GM06990 (cell line): Measurements from ENCODE around the gene KRT26.
"Not testable (repeated sequence)": the region's sequence is repeated elsewhere in the genome, so short reads cannot be mapped to it uniquely, and the experiment has no call there.

ENCODE experiments used
- DNase-seq: peaks from one replicate; pipeline ENCODE4 v3.0.0-alpha.2; 2011; ENCODE audit not compliant: insufficient read length; ENCODE audit errors: extremely low read depth
- H3K27me3 ChIP-seq: replicated peaks from 2 replicates; pipeline ENCODE4 v1.6.0; 2011; ENCODE audit warnings: low read length; ENCODE audit not compliant: control insufficient read depth, insufficient read depth
- H3K36me3 ChIP-seq: 2 replicates; pipeline ENCODE4 v1.5.1; 2011; ENCODE audit warnings: low read length; ENCODE audit not compliant: control insufficient read depth, insufficient read depth
- H3K4me3 ChIP-seq: replicated peaks from 2 replicates; pipeline ENCODE4 v1.5.1; 2011; ENCODE audit warnings: low read depth, mild to moderate bottlenecking, control low read depth, low read length
- CTCF ChIP-seq: IDR thresholded peaks from 2 replicates; pipeline ENCODE4 v1.5.1; 2011; ENCODE audit warnings: low read length, control low read depth, mild to moderate bottlenecking, inconsistent platforms; ENCODE audit not compliant: insufficient read depth, poor library complexity, severe bottlenecking

The KRT26 gene

GRCh38 chr17:40760105-40761016 is 11.6 kb downstream of the KRT26 start:
- Histone ChIP-seq H3K36me3 (no peaks in the 10 kb centered on the region), H3K27me3 (no peaks in the 10 kb centered on the region), H3K4me3 (no peak overlapping the region)
- no peak for DNase-seq
- no peak for TF ChIP-seq CTCF

GRCh38 chr17:40755231-40755630 is 16.8 kb downstream of the KRT26 start, which contains the start of gene KRT25:
KRT25 (minus strand) TSS chr17:40755331; CDS start chr17:40755271, 60 bp downstream.
- DNase-seq = no peak
- TF ChIP-seq CTCF = no peak
- Histone ChIP-seq H3K4me3 (no peak within 1 kb of the TSS), H3K27me3 (no peaks in the 10 kb centered on the region), H3K36me3 (no peaks in the 10 kb centered on the region)

GRCh38 chr17:40753804-40754203 is 18.2 kb downstream of the KRT26 start:
- no peak for TF ChIP-seq CTCF
- Histone ChIP-seq H3K36me3 (no peaks in the 10 kb centered on the region), H3K27me3 (no peaks in the 10 kb centered on the region), H3K4me3 (no peak overlapping the region)
- no peak for DNase-seq

GRCh38 chr17:40751065-40751464 is 20.9 kb downstream of the KRT26 start:
- no peaks in the 10 kb centered on the region for H3K36me3 ChIP-seq
- DNase-seq = no peak
- H3K27me3 ChIP-seq = no peaks in the 10 kb centered on the region
- no peak for TF ChIP-seq CTCF
- no peak overlapping the region for H3K4me3 ChIP-seq

- H3K36me3 ChIP-seq = no peaks in the 10 kb centered on the region
- TF ChIP-seq CTCF = no peak
- no peak overlapping the region for H3K4me3 ChIP-seq
- DNase-seq = no peak
- H3K27me3 ChIP-seq = no peaks in the 10 kb centered on the region
Observed at GRCh38 chr17:40750391-40750790, 21.6 kb downstream of the KRT26 start.

- not testable (repeated sequence) for H3K27me3 ChIP-seq, H3K36me3 ChIP-seq, H3K4me3 ChIP-seq, DNase-seq
Observed at GRCh38 chr17:40748666-40749065, 23.3 kb downstream of the KRT26 start.
